Measurements from ENCODE around the gene TNFAIP8L3. TPM values are rescaled to one million over a fixed set of nuclear protein-coding genes. Genes with fewer than 3 reads are reported as not detected.

The TNFAIP8L3 gene
- total and polyA plus RNA-seq, 9 of the 15 experiments (the other 6 are each of a cell fraction or from before 2014, with no cell fraction given): 0.13 TPM; not detected in 8

GRCh38 chr15:51119120-51119519, 24.4 kb upstream of the TNFAIP8L3 start:
- H3K9me1 ChIP-seq (ENCODE audit: control insufficient read depth, insufficient read depth, low read length): no peaks in the 10 kb centered on the region
- H4K20me1 ChIP-seq (replicated peaks; ENCODE audit: control insufficient read depth, insufficient read depth, low read length): peaks cover 1% of the 10 kb centered on the region; the same call in 1 of the 2 replicates
- DNase-seq (ENCODE audit: extremely low read depth in 1 of 4, low spot score in 3 of 4) (no peak), FAIRE-seq (no peak), ATAC-seq (no peak)
- no peak overlapping the region for H3K4me3 ChIP-seq
- H3K4me1 ChIP-seq (replicated peaks in 1 of 2; ENCODE audit: control insufficient read depth in 2 of 2, insufficient read depth in 2 of 2, low read length in 2 of 2): no peaks in the 10 kb centered on the region; a peak in 2 of 5 replicates
- no peaks in the 10 kb centered on the region for H3K36me3 ChIP-seq (ENCODE audit: control insufficient read depth, insufficient read depth, low read length)
- WGBS (ENCODE audit: insufficient coverage, low coverage, missing lambda C conversion rate): 16% methylated on average over 3 of the region's 3 CpGs
- peaks cover 0 to 3% of the 10 kb centered on the region in 2 experiments; a peak in 1 of 5 replicates for H3K27me3 ChIP-seq (ENCODE audit: control insufficient read depth in 2 of 2, insufficient read depth in 2 of 2, low read length in 2 of 2)
- ChIA-PET CTCF (ENCODE audit: low intra/inter-chr PET ratio) (no interaction called here), POLR2A (interaction anchor here (1.4 kb wide), 1 partner anchor 7 kb away, joined by 3 read pairs; no protein-coding TSS in a partner anchor)
- no peak overlapping the region for H3K4me2 ChIP-seq (ENCODE audit: insufficient read depth, low read length)
- no peak for TF ChIP-seq ZNF584 (CRISPR knock-in tag; IDR thresholded peaks at IDR 0.05; ENCODE audit: low read depth)
- no peak for TF ChIP-seq POLR2AphosphoS5 (IDR thresholded peaks at IDR 0.05; ENCODE audit: control insufficient read depth, insufficient read depth, low read depth, low read length)
- no peak for TF ChIP-seq POLR2G (IDR thresholded peaks at IDR 0.05; ENCODE audit: low read depth, low read length)
- TF ChIP-seq E2F8 (IDR thresholded peaks at IDR 0.05; ENCODE audit: low read depth, partially characterized antibody): no peak
- no peak for TF ChIP-seq U2AF1 (optimal IDR thresholded peaks at IDR 0.05; ENCODE audit: low read depth, low read length)
- no peak for TF ChIP-seq NR2C2 (CRISPR knock-in tag; IDR thresholded peaks at IDR 0.05)
- no peak for TF ChIP-seq NR2C2 (tag; IDR thresholded peaks at IDR 0.05)
- no peak for TF ChIP-seq ZEB2 (IDR thresholded peaks at IDR 0.05)
- H3K27ac ChIP-seq (ENCODE audit: extremely low read depth, low read depth, low read length): no peak overlapping the region
- BruUV-seq (replicated peaks): no TSS peak
- H2AFZ ChIP-seq (ENCODE audit: low read depth, low read length): no peak overlapping the region
- no peaks in the 10 kb centered on the region for H3K9me3 ChIP-seq (replicated peaks; ENCODE audit: control insufficient read depth, insufficient read depth, low read depth, low read length)
- in situ Hi-C loops (cut with MboI): no loop called here
- H3K79me2 ChIP-seq (ENCODE audit: control insufficient read depth, insufficient read depth, low read length): no peaks in the 10 kb centered on the region
- H3K9ac ChIP-seq (ENCODE audit: insufficient read depth in 1 of 2, low read depth in 2 of 2, low read length in 2 of 2): no peak overlapping the region
- intact Hi-C loops (cut with micrococcal nuclease): no loop called here

Data from K562 (cell line).